RWPE1 (cell line): ENCODE results near the gene AEBP1.

ENCODE experiments used
- CTCF ChIA-PET: fragments of 350-600 bp; sonication (Branson Sonifier 250); formaldehyde crosslinking; extraction: SDS; loops from one replicate; lab custom pipeline; 2021; lab: Yijun Ruan, JAX
- POLR2A ChIA-PET: fragments of 400-600 bp; formaldehyde crosslinking; extraction: SDS; loops from one replicate; lab custom pipeline; 2020; ENCODE audit warnings: antibody characterized with exemption; ENCODE audit not compliant: low non-redundant PET; lab: Yijun Ruan, JAX
- DNase-seq: peaks from one replicate; pipeline ENCODE4 v3.0.0; 2012; ENCODE audit warnings: low spot score
- H3K27ac ChIP-seq: fragments of 450-650 bp; 2 replicates; pipeline ENCODE4 v1.5.1; 2017
- TF ChIP-seq, protein P1 (sequence below): fragments of 450-650 bp; conservative IDR thresholded peaks from 2 replicates; pipeline ENCODE4 v1.5.1; 2017; ENCODE audit warnings: low read depth, mild to moderate bottlenecking

AEBP1 gene

DNA sequence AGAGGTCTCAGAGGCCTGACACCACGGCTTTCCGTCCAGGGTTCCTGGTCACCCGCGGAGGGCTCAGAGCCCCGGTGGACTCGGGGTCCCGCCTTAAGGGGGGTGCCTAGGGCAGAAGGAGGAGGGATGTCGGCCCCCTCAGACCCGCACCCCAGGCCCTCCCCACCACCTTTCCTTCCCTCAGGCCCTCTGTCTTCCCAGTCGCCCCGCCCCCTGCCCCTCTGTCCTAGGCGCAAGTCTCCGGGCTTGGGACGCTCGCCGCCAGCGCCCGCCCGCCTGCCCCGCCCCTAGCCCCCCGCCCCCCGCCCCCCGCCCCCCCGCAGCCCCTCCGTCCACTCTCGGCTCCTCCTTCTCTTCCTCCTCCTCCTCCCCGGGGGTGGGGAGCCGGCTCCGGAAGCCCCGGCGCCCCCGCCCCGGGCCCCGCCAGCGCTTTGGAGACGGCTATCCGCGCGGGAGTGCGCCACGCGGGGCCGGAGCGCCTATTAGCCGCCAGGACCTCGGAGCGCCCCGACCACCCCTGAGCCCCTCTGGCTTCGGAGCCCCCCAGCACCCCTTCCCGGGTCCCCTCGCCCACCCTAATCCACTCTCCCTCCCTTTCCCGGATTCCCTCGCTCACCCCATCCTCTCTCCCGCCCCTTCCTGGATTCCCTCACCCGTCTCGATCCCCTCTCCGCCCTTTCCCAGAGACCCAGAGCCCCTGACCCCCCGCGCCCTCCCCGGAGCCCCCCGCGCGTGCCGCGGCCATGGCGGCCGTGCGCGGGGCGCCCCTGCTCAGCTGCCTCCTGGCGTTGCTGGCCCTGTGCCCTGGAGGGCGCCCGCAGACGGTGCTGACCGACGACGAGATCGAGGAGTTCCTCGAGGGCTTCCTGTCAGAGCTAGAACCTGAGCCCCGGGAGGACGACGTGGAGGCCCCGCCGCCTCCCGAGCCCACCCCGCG, at the start of gene AEBP1:
Gene AEBP1, plus strand, starts transcription at position 423 of the 937 bp plus-strand sequence. Its CDS starts 321 bp downstream, at position 744.
- no peak for DNase-seq
- ChIA-PET POLR2A (no interaction called here), CTCF (no interaction called here)
- TF ChIP-seq, protein P1, sequence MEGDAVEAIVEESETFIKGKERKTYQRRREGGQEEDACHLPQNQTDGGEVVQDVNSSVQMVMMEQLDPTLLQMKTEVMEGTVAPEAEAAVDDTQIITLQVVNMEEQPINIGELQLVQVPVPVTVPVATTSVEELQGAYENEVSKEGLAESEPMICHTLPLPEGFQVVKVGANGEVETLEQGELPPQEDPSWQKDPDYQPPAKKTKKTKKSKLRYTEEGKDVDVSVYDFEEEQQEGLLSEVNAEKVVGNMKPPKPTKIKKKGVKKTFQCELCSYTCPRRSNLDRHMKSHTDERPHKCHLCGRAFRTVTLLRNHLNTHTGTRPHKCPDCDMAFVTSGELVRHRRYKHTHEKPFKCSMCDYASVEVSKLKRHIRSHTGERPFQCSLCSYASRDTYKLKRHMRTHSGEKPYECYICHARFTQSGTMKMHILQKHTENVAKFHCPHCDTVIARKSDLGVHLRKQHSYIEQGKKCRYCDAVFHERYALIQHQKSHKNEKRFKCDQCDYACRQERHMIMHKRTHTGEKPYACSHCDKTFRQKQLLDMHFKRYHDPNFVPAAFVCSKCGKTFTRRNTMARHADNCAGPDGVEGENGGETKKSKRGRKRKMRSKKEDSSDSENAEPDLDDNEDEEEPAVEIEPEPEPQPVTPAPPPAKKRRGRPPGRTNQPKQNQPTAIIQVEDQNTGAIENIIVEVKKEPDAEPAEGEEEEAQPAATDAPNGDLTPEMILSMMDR = no peak
- H3K27ac ChIP-seq = peak within 1 kb of the TSS; percentile 59

DNA sequence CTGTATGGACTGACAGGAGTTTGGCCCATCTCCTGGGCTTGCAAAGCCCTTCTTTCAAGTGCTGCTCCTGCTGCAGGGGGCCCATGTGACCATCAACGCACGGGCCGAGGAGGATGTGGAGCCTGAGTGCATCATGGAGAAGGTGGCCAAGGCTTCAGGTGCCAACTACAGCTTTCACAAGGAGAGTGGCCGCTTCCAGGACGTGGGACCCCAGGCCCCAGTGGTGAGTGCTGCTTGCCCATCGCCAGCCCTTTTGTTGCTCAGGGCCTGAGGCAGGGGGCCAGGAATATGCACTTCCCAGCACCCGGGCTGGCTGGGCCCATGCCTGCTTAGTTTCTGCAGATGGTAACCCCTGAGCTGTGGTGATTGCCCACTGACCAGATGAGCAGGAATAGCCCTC, 47.5 kb upstream of the AEBP1 start:
- POLR2A ChIA-PET = interaction anchor here (0.5 kb wide), 1 partner anchor 9 kb away, joined by 7 read pairs; no protein-coding TSS in a partner anchor
- H3K27ac ChIP-seq = peak overlapping the region; percentile 49
- TF ChIP-seq, protein P1 = no peak
- no peak for DNase-seq
- CTCF ChIA-PET = interaction anchor here (1.4 kb wide), 1 partner anchor 16 kb away, joined by 4 read pairs; no protein-coding TSS in a partner anchor

DNA sequence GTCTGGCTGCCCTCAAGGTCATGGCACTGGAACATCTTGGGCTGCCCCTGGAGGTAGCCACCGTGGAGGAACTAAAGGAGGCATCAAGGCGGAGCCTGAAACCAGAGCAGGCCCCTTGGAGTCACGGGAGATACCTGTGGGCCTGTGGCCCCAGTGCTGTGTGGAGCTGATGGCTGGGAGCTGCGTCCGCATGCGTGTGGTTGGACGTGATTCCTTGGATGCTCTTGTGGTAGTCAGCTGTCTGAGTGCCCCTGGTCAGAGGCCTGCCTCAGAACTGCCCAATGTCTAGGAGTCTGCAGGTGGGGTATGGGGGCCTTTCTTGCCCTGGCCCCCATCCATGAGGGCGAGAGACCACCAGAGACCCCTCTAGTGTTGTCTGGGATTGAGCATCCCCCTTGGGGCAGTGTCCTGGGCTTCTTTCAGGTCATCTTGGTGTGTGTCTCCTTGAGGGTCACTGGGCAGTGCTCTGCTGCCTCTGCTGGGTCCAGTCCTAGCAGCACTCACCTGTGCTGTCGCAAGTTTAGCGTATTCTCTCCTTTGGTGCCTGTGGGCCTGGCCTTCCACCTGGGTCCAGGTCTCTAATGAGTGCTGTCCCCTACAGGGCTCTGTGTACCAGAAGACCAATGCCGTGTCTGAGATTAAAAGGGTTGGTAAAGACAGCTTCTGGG, 46.8 kb upstream of the AEBP1 start:
- H3K27ac ChIP-seq = peak overlapping the region; percentile 49
- TF ChIP-seq, protein P1 = no peak
- DNase-seq = no peak
- ChIA-PET CTCF (interaction anchor here (0.7 to 1.4 kb wide), 2 partner anchors 15 to 63 kb away, joined by 3 to 4 read pairs; no protein-coding TSS in a partner anchor), POLR2A (no interaction called here)

DNA sequence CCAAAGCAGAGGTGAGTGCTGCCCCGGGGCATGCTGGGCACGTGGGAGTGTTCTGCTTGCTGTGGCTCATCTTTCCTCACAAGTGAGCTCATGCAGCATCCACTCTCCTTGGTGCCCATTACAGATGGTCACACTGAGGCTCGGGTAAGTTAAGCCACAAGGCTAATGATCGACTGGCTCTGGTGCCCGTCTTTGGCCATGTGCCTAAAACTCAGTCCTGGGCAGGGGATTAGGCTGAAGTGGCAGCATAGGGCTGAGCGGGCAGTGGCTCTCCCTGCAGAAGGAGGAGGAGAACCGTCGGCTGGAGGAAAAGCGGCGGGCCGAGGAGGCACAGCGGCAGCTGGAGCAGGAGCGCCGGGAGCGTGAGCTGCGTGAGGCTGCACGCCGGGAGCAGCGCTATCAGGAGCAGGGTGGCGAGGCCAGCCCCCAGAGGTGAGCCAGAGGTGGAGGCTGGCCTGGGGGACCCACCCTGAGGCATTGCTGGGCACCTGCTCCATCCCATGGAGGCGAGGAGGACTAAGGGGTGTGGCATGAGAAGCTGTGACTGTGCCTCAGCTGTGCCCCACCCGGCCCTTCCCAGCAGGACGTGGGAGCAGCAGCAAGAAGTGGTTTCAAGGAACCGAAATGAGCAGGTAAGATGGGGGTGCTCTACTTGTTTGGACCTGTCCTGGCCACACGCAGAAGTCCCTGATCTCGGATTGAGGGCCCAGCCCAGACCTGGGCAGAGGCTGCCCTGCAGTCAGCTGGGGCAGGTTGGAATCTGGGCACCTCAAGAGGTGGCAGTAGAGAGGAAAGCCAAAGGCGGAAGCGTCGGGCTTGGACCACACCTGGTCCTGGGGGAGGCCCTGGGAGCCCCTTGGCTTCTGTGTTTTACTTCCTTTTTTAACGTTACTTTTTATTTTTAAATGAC, 46.0 kb upstream of the AEBP1 start:
- ChIA-PET CTCF (interaction anchor here (0.7 to 1.4 kb wide), 2 partner anchors 14 to 63 kb away, joined by 3 to 4 read pairs; no protein-coding TSS in a partner anchor), POLR2A (no interaction called here)

DNA sequence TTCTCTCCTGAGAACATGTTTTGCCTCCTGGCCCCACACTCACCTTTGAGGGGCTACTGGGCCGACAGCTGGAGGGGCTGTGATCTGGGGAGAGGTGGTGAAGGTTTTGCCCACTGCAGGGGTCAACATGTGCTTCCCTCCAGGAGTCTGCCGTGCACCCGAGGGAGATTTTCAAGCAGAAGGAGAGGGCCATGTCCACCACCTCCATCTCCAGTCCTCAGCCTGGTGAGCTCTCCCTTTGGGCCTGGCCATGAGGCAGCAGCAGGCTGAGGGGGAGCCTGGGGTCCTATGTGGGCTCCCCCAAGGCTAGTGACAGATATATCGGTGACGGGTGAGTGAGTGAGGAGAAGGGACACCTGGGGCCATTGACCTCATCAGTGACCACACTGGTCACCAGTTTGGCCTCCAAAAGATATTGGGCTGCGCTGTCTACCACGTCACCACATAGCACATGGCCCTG, 45.4 kb upstream of the AEBP1 start:
- DNase-seq = no peak
- peak overlapping the region; percentile 49 for H3K27ac ChIP-seq
- CTCF ChIA-PET = no interaction called here
- TF ChIP-seq, protein P1 = no peak
- POLR2A ChIA-PET = no interaction called here

More for the DNA sequence above, 46.0 kb upstream of the AEBP1 start:
- DNase-seq = peak; percentile 49
- peak overlapping the region; percentile 49 for H3K27ac ChIP-seq
- TF ChIP-seq, protein P1 = no peak
